Mesenteric fat pad (tissue), 1 donor: ENCODE measurements around the gene STAB2. TPM values are rescaled to one million over a fixed set of nuclear protein-coding genes. Genes with fewer than 3 reads are reported as not detected.

Experiments used
- DNase-seq: peaks from one replicate; pipeline ENCODE4 v3.0.0-alpha.2; 2020; ENCODE audit warnings: low spot score
- total RNA-seq: library from RNA; stranded (reverse); fragmentation: NEBNext Ultra II Directional; extraction: Animal tissue kit (Norgen Biotek cat#: 25700); gene quantifications from one replicate; pipeline ENCODE4 v1.2.1, GENCODE V29; 2021
- donor health status: DM: yes; HTN: yes; CAD: no.

The STAB2 gene
- total RNA-seq, 1 donor from 2014 or later = 0.35 TPM

GRCh38 chr12:103743788-103744187 lies 156.7 kb downstream of the STAB2 start:
- no peak for DNase-seq

- DNase-seq = no peak
Measured at GRCh38 chr12:103745962-103746361, 158.9 kb downstream of the STAB2 start.

- no peak for DNase-seq
Measured at GRCh38 chr12:103748002-103748401, 160.9 kb downstream of the STAB2 start.

- DNase-seq = no peak
Measured at GRCh38 chr12:103748875-103749274, 161.8 kb downstream of the STAB2 start.

DNA sequence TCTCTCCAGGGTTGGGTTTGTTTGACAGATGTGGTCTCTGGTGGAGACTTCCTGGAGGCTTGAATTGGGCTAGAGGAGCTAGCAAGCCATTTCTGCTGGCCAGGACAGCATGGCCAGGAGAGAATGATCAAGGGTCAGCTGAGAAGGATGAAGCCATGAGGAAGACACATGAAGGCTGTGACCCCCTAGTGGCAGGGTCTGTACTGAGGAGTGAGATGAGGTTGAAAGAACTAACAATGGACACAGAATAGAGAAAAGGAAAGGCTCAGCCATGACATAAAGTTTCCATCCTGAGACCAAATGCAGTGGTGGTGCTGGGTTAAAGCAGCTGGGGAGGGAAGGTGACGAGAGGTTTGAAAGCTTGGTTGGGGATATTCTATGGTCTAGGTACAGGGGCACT lies 164.1 kb downstream of the STAB2 start:
- no peak for DNase-seq

GRCh38 chr12:103751600-103751999 lies 164.5 kb downstream of the STAB2 start:
- DNase-seq = no peak

GRCh38 chr12:103755425-103755824 lies 168.4 kb downstream of the STAB2 start:
- no peak for DNase-seq

- DNase-seq = no peak
Measured at GRCh38 chr12:103756443-103756842, 169.4 kb downstream of the STAB2 start.

DNA sequence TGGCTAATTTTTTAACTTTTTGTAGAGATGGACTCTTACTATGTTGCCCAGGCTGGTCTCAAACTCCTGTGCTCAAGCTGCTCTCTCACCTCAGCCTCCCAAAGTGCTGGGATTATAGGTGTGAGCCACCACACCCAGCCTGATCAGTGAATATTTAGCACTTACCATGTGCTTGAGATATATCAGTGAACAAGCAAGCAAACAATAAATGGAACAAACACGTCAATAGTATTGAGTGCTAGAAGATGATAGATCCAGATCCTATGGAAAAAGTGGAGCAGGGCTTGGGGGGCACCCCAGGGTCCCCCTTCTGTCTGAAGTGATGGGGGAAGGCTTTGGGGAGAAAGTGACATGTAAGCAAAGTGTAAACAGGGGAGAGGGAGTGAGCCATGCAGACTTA lies 170.2 kb downstream of the STAB2 start:
- no peak for DNase-seq

DNA sequence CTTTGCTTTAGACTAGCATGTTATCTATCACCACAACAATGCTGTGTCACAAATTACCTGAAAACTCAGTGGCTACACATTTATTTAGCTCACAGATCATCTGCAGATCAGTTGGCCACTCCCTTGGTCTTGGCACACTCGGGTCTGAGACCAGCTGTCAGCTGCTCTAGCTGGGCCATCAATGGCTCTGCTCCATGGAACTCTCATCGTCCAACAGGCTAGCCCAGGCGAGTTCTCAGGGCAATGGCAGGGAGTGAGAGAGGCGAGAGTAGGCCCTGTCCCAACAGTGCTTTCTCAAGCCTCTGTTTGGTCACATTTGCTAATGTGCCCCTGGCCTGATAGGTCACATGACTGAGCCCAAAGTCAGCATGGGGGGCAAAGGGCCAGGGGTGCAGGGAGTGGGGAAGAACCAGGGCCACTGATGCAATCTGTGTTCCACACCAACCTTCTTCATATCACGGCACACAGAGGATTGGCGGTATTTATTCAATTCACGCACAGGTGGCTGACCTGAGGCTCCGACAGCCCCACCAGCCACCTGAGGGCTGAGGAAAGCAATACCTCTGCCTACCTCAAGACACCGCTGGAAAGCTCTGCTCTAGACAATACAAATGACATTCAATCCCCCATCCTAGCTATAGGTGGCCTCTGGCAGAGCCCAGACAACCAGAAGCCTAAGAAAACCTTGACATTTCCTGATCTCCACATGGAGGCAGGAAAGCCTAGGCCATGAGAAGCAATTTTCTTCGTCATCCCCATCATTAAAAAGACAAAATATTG lies 171.4 kb downstream of the STAB2 start:
- DNase-seq = no peak

DNA sequence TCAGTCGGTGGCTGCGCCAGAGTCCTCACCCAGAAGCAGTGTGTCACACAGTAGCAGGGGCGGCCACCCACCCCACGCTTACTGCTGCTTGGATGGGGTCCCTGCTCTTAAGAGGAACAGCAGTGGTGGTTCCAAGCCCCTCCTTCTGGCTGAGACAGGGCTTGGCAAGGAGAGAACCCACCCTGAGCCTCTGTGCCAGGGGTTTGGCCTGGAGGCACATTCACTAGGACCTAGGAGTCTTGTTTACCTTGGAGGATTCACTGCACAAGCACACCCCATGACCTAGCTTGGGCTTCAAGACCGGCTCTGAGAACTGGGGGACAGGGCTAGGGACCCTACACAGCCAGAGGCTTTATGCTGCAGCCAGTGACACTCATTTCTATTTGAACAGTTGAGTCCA lies 175.4 kb downstream of the STAB2 start:
- no peak for DNase-seq

- no peak for DNase-seq
Measured at GRCh38 chr12:103765322-103765721, 178.2 kb downstream of the STAB2 start.

GRCh38 chr12:103766028-103766427 lies 179.0 kb downstream of the STAB2 start:
- DNase-seq = no peak

- no peak for DNase-seq
Measured at GRCh38 chr12:103768467-103769123, 181.5 kb downstream of the STAB2 start.

GRCh38 chr12:103769240-103769945 lies 182.3 kb downstream of the STAB2 start:
- DNase-seq = no peak

- no peak for DNase-seq
Measured at GRCh38 chr12:103771466-103771865, 184.4 kb downstream of the STAB2 start.

- no peak for DNase-seq
Measured at GRCh38 chr12:103772367-103773108, 185.5 kb downstream of the STAB2 start.

DNA sequence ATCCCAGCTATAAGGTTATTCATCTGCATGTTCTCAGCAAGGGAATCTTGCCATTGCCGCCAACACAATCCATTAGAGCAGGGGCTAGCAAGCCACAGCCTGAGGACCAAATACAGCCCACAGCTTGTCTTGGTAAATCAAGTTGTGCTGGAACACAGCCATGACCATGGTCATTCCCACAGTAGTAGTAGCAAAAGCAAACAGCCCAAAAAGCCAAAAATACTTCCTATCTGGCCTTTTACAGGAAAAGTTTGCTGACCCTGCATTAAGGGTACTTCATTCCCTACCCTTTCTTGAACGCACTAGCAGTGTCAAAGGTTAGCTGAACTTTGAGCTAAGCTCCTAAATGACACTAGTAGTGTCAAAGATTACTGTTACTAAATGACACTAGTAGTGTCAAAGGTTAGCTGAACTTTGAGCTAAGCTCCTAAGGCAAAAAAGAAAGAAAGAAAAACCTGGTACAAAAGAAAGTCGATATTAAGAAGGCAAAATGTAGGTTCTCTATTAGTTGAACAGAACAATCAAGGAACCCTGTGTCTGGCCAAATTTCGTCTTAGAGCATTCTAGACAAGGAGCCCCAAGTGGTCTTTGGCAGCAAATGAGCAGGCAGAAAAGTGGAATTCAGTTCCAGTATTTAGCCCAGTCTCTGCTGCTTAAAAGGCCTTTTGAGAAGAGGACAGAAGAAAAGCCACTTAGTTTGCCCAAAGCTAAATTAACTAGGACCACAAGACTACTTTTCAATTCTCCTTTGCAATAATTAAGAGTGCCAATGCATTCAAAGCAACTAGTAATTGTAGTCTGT lies 186.2 kb downstream of the STAB2 start:
- DNase-seq = no peak

- no peak for DNase-seq
Measured at GRCh38 chr12:103774977-103775560, 188.0 kb downstream of the STAB2 start.

DNA sequence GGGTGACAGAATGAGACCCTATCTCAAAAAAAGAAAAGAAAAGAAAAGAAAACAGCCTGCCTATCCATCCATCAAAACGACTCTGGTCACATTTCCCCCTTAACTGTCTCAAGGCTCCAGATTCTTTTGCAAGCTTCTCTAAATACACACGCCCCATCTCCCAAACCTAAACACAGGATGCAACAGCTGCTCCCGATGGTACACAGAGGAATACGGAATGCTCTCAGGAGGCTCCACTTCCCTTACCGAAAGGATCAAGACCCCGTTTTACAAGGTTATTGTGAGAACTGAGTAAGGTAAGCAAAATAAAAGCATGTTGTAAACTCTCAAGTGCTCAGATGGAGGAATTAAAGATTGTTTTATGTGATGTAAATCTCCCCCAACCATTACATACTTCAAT lies 191.7 kb downstream of the STAB2 start:
- DNase-seq = no peak
